Measurements from ENCODE around the gene GRHL1. TPM values are rescaled to one million over a fixed set of nuclear protein-coding genes. Genes with fewer than 3 reads are reported as not detected.

The GRHL1 gene
- total and polyA plus RNA-seq, 2 experiments from 2014 or later: 2.9 to 4.2 TPM

GRCh38 chr2:9967053-9967775, 15.7 kb downstream of the GRHL1 start (continued):
- TF ChIP-seq, protein P1, sequence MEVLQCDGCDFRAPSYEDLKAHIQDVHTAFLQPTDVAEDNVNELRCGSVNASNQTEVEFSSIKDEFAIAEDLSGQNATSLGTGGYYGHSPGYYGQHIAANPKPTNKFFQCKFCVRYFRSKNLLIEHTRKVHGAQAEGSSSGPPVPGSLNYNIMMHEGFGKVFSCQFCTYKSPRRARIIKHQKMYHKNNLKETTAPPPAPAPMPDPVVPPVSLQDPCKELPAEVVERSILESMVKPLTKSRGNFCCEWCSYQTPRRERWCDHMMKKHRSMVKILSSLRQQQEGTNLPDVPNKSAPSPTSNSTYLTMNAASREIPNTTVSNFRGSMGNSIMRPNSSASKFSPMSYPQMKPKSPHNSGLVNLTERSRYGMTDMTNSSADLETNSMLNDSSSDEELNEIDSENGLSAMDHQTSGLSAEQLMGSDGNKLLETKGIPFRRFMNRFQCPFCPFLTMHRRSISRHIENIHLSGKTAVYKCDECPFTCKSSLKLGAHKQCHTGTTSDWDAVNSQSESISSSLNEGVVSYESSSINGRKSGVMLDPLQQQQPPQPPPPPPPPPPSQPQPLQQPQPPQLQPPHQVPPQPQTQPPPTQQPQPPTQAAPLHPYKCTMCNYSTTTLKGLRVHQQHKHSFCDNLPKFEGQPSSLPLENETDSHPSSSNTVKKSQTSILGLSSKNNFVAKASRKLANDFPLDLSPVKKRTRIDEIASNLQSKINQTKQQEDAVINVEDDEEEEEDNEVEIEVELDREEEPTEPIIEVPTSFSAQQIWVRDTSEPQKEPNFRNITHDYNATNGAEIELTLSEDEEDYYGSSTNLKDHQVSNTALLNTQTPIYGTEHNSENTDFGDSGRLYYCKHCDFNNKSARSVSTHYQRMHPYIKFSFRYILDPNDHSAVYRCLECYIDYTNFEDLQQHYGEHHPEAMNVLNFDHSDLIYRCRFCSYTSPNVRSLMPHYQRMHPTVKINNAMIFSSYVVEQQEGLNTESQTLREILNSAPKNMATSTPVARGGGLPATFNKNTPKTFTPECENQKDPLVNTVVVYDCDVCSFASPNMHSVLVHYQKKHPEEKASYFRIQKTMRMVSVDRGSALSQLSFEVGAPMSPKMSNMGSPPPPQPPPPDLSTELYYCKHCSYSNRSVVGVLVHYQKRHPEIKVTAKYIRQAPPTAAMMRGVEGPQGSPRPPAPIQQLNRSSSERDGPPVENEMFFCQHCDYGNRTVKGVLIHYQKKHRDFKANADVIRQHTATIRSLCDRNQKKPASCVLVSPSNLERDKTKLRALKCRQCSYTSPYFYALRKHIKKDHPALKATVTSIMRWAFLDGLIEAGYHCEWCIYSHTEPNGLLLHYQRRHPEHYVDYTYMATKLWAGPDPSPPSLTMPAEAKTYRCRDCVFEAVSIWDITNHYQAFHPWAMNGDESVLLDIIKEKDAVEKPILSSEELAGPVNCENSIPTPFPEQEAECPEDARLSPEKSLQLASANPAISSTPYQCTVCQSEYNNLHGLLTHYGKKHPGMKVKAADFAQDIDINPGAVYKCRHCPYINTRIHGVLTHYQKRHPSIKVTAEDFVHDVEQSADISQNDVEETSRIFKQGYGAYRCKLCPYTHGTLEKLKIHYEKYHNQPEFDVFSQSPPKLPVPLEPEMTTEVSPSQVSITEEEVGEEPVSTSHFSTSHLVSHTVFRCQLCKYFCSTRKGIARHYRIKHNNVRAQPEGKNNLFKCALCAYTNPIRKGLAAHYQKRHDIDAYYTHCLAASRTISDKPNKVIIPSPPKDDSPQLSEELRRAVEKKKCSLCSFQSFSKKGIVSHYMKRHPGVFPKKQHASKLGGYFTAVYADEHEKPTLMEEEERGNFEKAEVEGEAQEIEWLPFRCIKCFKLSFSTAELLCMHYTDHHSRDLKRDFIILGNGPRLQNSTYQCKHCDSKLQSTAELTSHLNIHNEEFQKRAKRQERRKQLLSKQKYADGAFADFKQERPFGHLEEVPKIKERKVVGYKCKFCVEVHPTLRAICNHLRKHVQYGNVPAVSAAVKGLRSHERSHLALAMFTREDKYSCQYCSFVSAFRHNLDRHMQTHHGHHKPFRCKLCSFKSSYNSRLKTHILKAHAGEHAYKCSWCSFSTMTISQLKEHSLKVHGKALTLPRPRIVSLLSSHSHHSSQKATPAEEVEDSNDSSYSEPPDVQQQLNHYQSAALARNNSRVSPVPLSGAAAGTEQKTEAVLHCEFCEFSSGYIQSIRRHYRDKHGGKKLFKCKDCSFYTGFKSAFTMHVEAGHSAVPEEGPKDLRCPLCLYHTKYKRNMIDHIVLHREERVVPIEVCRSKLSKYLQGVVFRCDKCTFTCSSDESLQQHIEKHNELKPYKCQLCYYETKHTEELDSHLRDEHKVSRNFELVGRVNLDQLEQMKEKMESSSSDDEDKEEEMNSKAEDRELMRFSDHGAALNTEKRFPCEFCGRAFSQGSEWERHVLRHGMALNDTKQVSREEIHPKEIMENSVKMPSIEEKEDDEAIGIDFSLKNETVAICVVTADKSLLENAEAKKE (CRISPR knock-in tag; IDR thresholded peaks at IDR 0.05): no peak
- no peak for TF ChIP-seq STAT1 (IDR thresholded peaks at IDR 0.05; ENCODE audit: unreplicated experiment)
- no peak for TF ChIP-seq EZH2phosphoT487 (IDR thresholded peaks at IDR 0.05; ENCODE audit: unreplicated experiment)
- TF ChIP-seq ETS1 (IDR thresholded peaks at IDR 0.05): no peak

GRCh38 chr2:9968553-9969497, 17.3 kb downstream of the GRHL1 start:
- no peak overlapping the region for H2AFZ ChIP-seq
- no peak overlapping the region for H3K4me2 ChIP-seq
- H3K27me3 ChIP-seq (ENCODE audit: insufficient read depth): no peaks in the 10 kb centered on the region
- Mint-ChIP-seq H3K4me3 (no peak overlapping the region), H3K27ac (no peak overlapping the region), H3K27me3 (ENCODE audit: insufficient read depth, low read depth, poor library complexity) (peaks cover 3% of the 10 kb centered on the region), H3K36me3 (ENCODE audit: low read depth) (no peaks in the 10 kb centered on the region), H3K4me1 (peaks cover 5% of the 10 kb centered on the region; the same call in 2 of the 3 replicates), H3K9me3 (no peaks in the 10 kb centered on the region)
- no peaks in the 10 kb centered on the region for H3K4me1 ChIP-seq (ENCODE audit: insufficient read depth)
- no peaks in the 10 kb centered on the region for H4K20me1 ChIP-seq (replicated peaks; ENCODE audit: insufficient read depth)
- H3K27ac ChIP-seq (ENCODE audit: low read depth): no peak overlapping the region
- no peak for DNase-seq (ENCODE audit: low spot score)
- H3K36me3 ChIP-seq (ENCODE audit: insufficient read depth): no peaks in the 10 kb centered on the region
- no peak for ATAC-seq
- H3F3A ChIP-seq (replicated peaks; ENCODE audit: low read depth): no peaks in the 10 kb centered on the region
- no peaks in the 10 kb centered on the region for H3K9me2 ChIP-seq (ENCODE audit: insufficient read depth)
- no peak overlapping the region for H3K4me3 ChIP-seq
- H3K79me2 ChIP-seq (replicated peaks; ENCODE audit: insufficient read depth): no peaks in the 10 kb centered on the region
- TF ChIP-seq NANOG (IDR thresholded peaks at IDR 0.05; ENCODE audit: borderline replicate concordance) (no peak), JUNB (IDR thresholded peaks at IDR 0.05; ENCODE audit: unreplicated experiment) (no peak), POLR2AphosphoS5 (IDR thresholded peaks at IDR 0.05; ENCODE audit: low read depth) (no peak), EZH2phosphoT487 (IDR thresholded peaks at IDR 0.05; ENCODE audit: unreplicated experiment) (no peak), STAT1 (IDR thresholded peaks at IDR 0.05; ENCODE audit: unreplicated experiment) (no peak)
- TF ChIP-seq, protein P2, sequence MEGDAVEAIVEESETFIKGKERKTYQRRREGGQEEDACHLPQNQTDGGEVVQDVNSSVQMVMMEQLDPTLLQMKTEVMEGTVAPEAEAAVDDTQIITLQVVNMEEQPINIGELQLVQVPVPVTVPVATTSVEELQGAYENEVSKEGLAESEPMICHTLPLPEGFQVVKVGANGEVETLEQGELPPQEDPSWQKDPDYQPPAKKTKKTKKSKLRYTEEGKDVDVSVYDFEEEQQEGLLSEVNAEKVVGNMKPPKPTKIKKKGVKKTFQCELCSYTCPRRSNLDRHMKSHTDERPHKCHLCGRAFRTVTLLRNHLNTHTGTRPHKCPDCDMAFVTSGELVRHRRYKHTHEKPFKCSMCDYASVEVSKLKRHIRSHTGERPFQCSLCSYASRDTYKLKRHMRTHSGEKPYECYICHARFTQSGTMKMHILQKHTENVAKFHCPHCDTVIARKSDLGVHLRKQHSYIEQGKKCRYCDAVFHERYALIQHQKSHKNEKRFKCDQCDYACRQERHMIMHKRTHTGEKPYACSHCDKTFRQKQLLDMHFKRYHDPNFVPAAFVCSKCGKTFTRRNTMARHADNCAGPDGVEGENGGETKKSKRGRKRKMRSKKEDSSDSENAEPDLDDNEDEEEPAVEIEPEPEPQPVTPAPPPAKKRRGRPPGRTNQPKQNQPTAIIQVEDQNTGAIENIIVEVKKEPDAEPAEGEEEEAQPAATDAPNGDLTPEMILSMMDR (conservative IDR thresholded peaks at IDR 0.05; ENCODE audit: low read depth in 2 of 2): no peak
